GM21825 (cell line): Measurements from ENCODE around the gene SCYL2.
"Not testable (repeated sequence)": the region's sequence is repeated elsewhere in the genome, so short reads cannot be mapped to it uniquely, and the experiment has no call there.

Source experiments
- ATAC-seq: cut with Tn5 transposase; IDR thresholded peaks from one replicate; pipeline ENCODE4 v1.9.1; 2021; ENCODE audit warnings: mild to moderate bottlenecking, moderate library complexity; ENCODE audit not compliant: unreplicated experiment

SCYL2 gene

GRCh38 chr12:100324498-100324897 is 57.5 kb downstream of the SCYL2 start:
- no peak for ATAC-seq

- no peak for ATAC-seq
Measured at GRCh38 chr12:100326208-100326607, 59.2 kb downstream of the SCYL2 start.

DNA sequence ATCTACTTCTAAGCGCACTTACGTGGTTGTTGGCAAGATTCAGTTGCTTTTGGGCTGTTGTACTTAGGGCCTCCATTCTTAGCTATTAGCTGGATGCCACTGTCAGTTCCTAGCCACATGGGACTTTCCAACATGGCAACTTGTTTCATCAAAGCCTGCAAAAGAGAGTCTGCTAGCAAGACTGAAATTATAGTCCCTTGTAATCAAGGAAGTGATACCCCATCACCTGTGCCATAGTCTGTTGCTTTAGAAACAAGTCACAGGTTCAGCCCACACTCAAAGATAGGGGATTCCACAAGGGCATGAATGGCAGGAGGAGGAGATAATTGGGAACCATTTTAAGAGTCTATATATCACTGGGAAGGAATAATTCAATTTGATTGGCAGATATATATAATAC is 62.8 kb downstream of the SCYL2 start:
- ATAC-seq, result peak; percentile 91

DNA sequence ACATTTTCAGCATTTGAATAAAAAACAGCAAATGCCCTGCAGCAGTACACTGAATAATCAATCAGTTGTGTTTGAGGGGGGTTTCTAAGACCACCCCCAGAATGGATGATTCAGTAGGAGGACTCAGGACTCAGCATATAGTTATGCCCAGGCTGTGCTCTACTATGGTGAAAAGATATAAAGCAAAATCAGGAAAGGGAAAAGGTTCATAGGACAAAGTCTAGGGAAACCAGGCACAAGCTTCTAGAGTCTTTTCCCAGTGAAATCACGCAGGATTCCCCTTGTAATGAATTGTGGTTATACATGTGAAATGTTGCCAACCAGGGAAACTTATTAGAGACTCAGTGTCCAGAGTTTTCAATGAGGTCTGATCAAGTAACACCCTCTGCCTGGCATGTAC is 64.9 kb downstream of the SCYL2 start:
- ATAC-seq, result no peak

- no peak for ATAC-seq
Measured at GRCh38 chr12:100332852-100333251, 65.9 kb downstream of the SCYL2 start.

- ATAC-seq, result no peak
Measured at GRCh38 chr12:100337299-100337698, 70.3 kb downstream of the SCYL2 start.

DNA sequence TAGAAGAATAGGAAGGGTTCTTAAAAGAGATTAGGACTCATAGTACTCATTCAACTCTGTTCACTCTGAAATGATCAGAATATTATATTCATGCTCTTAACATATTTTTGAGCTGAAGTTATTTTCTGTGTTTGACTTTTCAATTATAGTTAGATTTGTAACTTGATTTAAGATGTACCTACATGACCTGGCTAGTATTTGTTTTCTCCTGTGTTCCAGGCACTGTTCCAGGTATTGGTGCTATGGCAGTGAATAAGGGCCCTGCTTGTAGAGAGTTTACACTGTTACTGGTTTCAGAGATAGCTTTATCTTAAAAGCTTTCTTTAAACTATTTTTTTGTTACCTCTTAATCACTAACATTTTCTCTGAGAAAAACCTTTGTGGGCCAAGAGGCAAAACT is 70.8 kb downstream of the SCYL2 start:
- ATAC-seq, result no peak

GRCh38 chr12:100339071-100339470 is 72.1 kb downstream of the SCYL2 start:
- ATAC-seq, result no peak

- not testable (repeated sequence) for ATAC-seq
Measured at GRCh38 chr12:100342897-100343296, 75.9 kb downstream of the SCYL2 start.

- not testable (repeated sequence) for ATAC-seq
Measured at GRCh38 chr12:100344351-100344750, 77.4 kb downstream of the SCYL2 start.

DNA sequence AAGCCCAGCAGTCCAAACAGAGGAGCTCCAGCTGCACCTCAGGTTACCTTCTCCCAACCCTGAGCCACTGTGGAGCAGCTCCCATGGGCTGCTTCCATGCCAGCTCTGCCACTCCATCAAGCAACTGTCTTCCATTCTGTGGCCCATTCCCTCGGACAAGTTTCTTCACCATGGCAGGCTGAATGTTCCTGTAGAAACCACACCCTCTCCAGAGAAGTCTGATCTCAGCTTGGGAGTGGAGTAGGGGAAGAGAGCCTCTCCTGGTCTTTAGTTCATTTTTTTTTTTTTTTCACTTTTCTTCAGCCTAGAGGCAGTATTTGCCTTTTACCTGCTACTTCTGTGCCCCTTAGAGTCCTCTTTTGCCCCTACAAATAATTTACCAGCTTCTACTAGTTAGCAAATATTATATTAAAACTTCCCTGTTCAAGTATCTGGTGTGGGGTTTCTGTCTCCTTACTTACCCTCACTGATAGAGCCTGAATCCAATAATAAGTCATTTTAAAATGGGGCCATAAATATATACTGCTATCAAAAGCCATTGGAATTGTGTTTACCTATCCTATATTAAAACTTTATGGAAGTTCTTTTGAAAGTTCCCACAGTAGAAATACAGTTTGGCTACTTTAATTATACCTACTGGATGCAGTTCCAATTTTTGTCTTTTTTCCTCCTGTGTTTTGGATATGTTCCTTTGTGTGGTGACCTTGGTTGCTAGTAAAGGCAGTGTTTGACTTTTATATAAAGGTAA is 78.2 kb downstream of the SCYL2 start:
- no peak for ATAC-seq

GRCh38 chr12:100346660-100347059 is 79.7 kb downstream of the SCYL2 start:
- ATAC-seq, result no peak

- ATAC-seq, result no peak
Measured at GRCh38 chr12:100348657-100349454, 81.9 kb downstream of the SCYL2 start.

GRCh38 chr12:100356644-100357223 is 89.8 kb downstream of the SCYL2 start, which contains the start of gene SLC17A8:
Gene SLC17A8 (plus strand): TSS chr12:100357074. CDS start chr12:100357392, 318 bp downstream.
- no peak for ATAC-seq

GRCh38 chr12:100359248-100359647 is 92.3 kb downstream of the SCYL2 start:
- ATAC-seq, result no peak

DNA sequence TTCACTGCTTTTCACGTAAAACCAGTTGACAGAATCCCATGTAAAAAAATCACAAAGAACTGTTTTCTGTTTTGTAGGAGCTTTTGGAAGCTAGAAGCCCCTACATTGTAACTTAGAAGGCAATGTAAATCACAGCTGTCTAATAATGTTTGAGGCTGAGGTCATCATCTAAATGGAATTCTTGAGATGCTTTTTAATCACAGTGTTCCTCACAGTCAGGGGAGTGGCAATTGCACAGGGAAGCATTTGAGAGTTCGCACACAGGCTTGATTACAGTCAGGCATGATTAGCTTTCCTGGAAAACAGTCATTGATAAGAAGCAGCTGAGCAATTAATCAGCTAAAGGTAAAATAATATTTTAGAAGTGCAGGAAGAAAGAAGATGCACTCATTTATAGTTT is 92.8 kb downstream of the SCYL2 start:
- no peak for ATAC-seq

GRCh38 chr12:100360450-100360849 is 93.5 kb downstream of the SCYL2 start:
- ATAC-seq, result no peak

GRCh38 chr12:100364324-100364723 is 97.3 kb downstream of the SCYL2 start:
- ATAC-seq, result no peak

- ATAC-seq, result no peak
Measured at GRCh38 chr12:100365411-100365810, 98.4 kb downstream of the SCYL2 start.

DNA sequence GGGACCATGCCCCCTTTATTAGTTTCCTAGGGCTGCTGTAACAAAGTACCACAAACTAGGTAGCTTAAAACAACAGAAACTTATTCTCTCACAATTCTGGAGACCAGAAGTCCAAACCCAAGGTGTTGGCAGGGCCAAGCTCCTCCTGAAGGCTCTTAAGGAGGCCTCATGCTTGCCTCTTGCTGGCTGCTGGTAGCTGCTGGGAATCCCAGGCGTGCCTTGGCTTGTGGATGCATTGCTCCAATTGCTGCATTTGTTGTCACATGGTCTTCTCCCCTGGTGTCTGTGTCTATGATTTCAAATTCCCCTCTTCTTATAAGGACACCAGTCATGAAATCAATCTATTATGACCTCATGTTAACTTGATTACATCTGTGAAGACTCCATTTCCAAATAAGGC is 101.1 kb downstream of the SCYL2 start:
- ATAC-seq, result no peak

DNA sequence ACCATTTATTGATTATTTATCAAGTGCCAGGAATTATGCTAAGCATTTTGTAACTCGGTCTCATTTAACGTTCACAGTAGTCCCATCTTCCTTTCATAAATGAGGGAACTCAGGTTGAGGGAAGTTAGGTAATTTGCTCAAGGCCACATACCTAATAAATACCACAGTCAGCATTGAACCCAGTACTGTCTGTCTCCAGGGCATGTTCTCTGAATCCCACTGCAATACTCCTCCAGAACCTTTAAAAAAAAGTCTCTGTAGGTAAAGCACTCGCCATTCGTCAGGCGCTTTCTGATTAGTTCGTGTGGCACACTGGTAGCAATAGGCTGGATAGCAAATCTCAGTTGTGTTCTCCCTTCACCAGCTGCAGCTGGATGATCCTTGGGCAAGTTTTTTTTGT is 104.2 kb downstream of the SCYL2 start:
- no peak for ATAC-seq
